Stimulated activated CD8-positive, alpha-beta memory T cell treated with anti-CD3 and anti-CD28 coated beads, Interleukin-15, amount 100 ng/mL, for 1 hour (primary cell): ENCODE data around the gene KLF6.

Source experiments
- DNase-seq: peaks from one replicate; pipeline ENCODE4 v3.0.0-alpha.2; 2020; ENCODE audit warnings: low read depth

Gene KLF6

DNA sequence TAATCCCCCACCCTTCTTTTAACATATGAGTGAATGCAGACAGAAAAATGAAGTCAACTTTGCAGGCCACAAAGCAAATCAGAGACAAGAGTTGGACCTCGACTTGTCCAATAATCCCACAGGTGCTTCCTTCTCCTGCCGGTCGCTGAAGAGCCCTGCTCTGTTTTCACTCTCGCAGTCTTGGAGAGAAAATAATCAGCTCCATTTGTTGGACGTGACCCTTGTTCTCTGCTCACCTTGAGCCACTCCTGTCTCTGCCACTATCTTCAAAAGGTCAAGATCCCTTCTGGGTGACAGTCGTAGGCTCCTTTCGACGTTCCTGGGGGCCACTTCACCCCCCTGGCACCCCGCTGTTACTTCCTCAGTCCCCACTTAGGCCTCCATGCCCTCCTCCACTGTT, 2.8 kb upstream of the KLF6 start:
- DNase-seq = no peak

GRCh38 chr10:3787016-3787400, 2.0 kb upstream of the KLF6 start:
- no peak for DNase-seq

GRCh38 chr10:3786295-3787015, 1.4 kb upstream of the KLF6 start:
- DNase-seq = no peak

- no peak for DNase-seq
Observed at GRCh38 chr10:3785851-3786271, 852 bp upstream of the KLF6 start.

GRCh38 chr10:3785251-3785850, 342 bp upstream of the KLF6 start:
- DNase-seq = peak; percentile 97

- DNase-seq = no peak
Observed at GRCh38 chr10:3783682-3784432, 1.2 kb downstream of the KLF6 start.

GRCh38 chr10:3783316-3783681, 1.7 kb downstream of the KLF6 start:
- DNase-seq = no peak

GRCh38 chr10:3782451-3783315, 2.3 kb downstream of the KLF6 start:
- DNase-seq = no peak

- no peak for DNase-seq
Observed at GRCh38 chr10:3782146-3782450, 2.9 kb downstream of the KLF6 start.

- no peak for DNase-seq
Observed at GRCh38 chr10:3781468-3782145, 3.4 kb downstream of the KLF6 start.

DNA sequence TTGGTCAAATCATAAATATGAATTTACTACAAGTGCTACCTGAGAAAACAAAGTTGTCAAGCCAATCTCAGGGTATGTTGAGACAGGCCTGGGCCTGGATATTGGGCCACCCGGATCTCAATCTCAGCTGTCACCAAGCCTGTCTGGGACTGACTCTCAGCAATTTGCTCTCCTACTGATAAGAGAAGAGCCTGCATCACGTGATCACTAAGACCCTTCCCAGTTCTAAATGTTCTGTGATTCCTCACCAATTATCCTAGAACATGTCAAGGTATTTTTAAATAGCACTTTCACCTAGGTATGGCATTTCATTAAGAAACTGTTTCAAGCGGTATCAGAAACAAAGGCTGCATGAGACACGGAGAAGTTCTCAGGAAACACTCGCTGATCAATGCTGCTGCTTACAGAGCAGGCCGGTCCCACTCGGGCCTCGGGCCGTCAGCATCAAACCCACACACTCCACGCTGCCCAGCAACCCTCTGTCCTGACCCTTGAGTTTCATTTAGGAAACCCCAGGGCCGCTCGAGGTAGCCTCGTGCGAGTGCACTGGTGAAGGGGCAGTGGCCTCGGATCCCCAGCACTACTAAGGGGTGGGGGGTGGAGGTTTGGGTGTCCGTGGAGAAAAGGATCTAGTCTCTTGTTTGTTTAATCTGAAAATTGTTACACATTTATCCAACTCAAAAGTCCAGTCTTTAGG, 4.1 kb downstream of the KLF6 start:
- no peak for DNase-seq

- no peak for DNase-seq
Observed at GRCh38 chr10:3780021-3780770, 4.8 kb downstream of the KLF6 start.

DNA sequence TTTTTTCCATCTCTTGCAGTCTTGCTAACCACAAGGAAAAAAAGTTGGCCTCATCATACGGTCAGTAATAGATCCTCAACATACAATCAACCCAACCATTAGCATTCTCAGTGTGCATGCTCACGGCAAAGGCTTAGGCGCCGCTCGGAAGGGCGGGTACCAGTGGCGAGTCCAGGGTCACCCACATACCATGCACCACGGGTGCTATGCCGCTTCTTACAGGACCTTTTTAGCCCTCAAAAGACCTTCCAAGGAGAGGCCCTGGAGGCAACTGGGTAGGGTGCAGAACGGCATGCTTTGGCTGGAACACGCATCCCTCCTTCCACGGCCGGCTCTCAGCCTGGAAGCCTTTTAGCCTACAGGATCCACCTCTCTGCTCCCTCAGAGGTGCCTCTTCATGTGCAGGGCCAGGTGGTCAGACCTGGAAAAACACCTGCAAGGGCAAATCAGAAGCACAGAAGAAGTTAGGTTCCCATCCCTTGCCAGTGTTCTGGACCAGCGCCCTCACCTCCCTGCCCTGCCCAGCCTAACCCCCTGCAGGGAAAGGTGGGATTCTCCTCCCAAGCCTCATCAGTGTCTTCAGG, 5.8 kb downstream of the KLF6 start:
- no peak for DNase-seq

GRCh38 chr10:3778692-3779157, 6.3 kb downstream of the KLF6 start:
- DNase-seq = no peak

GRCh38 chr10:3777981-3778691, 6.9 kb downstream of the KLF6 start:
- DNase-seq = no peak

DNA sequence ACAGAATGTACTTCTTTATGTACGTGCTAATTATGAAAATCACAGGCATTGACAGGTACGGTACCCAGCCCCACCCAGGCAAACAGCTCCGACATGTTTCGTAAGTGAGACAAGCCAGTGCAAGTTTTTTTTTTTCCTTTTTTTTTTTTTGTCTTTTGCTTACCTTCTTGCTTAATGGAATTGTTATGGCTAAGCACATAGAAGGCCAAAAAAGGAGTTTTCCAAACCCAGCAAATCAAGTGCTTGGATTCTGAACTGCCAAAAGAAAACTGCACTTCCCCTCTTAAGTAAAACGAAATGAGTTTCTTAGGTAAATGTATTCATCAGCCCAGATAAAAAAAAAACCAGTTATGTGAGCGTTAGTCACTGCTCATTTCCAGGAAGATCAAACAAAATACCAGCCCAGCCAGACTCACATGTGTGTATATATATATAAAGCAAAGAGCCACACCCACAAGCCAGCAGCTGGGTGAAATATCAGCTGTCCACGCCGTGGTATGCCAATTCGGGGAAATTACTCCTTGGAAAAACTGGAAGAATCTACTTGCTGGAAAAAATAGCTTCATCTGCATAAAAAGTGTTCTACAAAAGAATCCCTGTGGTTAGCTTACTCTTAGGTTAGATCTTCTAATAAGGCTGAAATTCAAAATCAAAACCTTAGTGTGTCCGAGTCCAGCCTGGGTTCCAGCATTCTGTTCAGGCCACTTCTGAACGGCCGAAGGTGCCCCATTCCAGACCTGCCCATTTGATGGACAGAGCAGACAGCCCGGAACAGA, 8.0 kb downstream of the KLF6 start:
- no peak for DNase-seq

GRCh38 chr10:3775696-3776551, 9.1 kb downstream of the KLF6 start:
- no peak for DNase-seq
